Right hindlimb (tissue), 1 donor: Measurements from ENCODE around the gene B3GNT7.
"Not testable (repeated sequence)": the region's sequence is repeated elsewhere in the genome, so short reads cannot be mapped to it uniquely, and the experiment has no call there.

Experiments
- DNase-seq: peaks from one replicate; pipeline ENCODE4 v3.0.0-alpha.2; 2018

The B3GNT7 gene

DNA sequence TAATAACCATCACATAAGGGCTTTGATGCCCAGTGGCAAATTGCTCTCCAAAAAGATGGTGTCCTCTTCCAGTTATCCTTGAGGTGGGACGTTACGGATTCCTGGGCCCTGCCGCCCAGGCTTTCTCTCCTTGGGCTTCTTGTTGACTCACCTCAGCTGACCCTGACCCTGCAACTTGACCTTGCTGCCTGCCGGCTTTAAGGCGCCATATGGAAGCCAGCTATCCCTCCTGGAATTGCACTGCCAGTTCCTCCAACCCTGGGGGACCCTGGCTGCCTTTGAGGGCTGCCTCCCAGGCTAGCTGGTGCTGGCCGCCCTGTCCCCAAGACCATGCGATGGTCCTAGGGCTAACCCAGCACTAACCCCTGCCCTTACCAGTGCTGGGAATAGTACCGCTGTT lies 28.3 kb upstream of the B3GNT7 start:
- no peak for DNase-seq

DNA sequence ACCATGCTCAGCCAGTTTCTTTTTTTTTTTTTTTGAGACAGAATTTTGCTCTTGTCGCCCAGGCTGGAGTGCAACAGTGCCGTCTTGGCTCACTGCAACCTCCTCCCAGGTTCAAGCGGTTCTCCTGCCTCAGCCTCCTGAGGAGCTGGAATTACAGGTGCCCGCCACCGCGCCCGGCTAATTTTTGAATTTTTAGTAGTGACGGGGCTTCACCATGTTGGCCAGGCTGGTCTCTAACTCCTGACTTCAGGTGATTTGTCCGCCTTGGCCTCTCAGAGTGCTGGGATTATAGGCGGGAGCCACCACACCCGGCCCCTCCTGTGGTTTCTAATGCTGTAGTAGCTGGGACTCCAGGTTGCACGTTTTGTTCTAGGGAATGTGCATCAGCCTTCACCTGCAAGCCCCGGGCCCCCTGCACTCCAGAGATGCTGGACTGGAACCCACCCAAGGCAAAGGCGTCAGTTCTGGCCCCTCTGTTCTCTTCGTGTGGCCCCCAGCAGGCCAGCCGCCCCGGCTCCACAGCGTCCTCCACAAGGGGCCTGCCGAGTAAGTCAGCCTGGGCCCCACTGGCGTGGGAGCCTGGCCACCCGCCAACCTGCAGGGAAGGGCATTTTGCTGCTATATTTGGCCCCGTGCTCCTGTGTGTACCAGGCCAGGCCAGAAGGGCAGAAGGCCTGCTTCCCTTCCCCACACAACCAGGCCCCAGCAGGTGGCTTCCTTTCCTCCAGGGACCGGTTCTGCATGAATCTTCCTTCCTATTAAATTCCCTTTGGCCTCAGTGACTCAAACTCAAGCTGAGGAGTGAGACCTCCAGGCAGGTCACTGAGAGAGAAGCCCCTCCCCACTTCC lies 25.7 kb upstream of the B3GNT7 start:
- DNase-seq, result no peak

DNA sequence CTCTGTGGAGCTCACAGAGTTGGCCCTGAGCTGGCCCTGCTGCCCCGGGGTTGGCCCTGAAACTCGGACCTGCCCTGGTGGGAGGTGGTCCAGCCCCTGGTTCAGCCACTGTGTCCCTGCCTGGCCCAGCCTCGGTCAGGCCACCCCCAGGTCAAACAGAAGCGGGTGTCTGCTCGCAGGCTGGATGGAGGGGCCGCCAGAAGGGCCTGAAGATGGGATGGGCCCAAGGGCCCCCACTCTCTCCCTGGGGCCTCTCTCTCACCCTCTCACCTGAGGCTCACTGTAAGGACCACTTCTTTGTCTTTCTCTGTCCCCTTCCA lies 25.1 kb upstream of the B3GNT7 start:
- no peak for DNase-seq

DNA sequence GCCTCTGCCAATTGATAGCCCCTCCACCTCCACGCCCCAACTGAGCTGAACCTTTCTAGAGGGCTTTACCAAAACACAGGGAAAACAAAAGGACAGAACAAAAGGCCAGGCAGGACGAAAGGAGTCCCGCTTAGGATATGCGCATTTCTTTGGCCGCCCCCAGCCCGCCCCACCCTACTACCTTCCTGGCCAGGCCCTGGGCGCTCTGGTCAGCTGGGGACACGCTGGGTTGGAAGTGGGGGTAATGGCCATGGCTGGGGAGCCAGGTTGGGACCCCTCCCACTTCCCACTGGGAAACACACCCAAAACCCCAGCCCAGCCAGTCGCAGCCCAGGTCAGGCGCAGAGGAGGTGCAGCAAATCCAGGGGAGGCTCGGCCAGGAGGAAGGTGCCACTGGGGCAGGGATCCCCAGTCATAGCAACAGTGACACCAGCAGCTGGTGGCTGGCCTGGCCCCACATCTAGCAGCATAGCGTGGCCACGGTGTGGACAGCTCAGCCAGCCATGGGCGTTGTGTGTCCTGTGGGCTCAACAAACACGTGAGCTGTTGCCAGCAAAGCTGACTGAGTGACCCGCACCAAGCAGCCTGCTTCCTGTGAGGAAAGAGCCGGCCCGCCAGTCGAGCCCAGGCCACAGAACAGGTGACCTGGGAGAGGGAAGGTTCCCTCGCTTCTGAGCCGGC lies 24.6 kb upstream of the B3GNT7 start:
- no peak for DNase-seq

DNA sequence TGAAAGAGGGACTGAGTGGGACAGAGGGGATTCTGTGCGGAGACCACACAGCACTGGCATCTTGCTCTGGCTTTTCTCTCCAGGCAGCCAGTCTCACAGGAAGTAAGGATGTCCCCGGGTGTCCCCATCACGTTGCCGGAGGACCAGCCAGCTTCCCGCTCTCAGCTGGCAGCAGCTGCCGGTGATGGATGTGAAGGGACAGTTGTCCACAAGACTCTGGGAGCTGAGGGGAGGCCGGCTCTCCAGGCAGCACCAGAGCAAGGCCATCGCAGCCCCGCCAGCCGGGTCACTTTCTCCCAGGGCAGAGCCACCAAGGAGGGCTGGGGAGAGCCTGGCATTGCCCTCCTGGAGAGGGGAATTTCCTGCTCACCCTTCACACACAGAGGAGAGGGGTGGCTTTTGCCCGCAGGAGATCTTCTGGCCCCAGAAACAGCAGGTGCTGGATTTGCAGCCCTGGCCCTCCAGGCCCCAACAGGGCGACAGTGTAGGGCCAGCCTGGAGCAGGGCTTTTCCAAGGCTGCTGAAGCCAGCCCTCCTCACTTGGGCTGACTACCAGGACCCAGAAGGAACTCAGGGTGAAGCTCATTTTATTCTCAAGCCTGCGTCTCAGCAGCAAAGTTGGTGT lies 24.0 kb upstream of the B3GNT7 start:
- DNase-seq, result no peak

DNA sequence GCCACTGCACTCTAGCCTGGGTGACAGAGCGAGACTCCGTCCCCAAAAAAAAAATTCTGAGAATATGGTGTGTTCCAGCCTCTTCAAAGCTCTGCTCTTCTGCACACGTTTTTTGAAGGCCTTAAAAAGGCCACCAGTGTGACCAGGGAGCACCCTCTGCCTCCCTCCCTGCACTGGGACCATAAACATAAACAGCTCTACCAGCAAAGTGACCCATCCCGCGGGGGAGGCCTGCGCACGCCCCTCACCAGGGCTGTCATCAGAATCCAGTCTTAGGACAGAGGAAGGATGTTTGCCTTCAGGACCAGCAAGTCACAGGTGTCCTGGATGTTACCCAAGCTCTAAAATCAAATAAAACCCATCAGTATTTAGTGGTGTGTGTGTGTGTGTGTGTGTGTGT lies 23.2 kb upstream of the B3GNT7 start:
- no peak for DNase-seq

DNA sequence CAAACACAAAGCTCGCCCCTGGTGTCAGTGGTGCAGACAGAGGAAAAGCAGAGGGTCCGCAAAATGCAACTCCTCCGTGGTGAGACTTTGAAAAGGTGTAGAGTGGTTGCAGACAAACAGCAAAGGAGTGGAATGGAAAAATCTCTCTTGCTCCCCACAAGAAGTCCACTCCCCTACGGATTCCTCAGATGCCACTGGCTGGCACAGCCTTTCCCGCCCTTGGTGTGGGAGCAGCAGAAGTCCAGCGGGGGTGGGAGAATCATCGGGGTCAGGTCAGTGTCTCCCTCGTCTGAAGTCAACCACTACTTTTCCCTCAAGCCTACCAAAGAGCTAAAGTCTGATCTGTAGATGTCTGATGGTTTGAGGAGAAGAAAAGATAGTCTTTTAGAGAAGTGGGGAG lies 22.3 kb upstream of the B3GNT7 start:
- DNase-seq, result no peak

DNA sequence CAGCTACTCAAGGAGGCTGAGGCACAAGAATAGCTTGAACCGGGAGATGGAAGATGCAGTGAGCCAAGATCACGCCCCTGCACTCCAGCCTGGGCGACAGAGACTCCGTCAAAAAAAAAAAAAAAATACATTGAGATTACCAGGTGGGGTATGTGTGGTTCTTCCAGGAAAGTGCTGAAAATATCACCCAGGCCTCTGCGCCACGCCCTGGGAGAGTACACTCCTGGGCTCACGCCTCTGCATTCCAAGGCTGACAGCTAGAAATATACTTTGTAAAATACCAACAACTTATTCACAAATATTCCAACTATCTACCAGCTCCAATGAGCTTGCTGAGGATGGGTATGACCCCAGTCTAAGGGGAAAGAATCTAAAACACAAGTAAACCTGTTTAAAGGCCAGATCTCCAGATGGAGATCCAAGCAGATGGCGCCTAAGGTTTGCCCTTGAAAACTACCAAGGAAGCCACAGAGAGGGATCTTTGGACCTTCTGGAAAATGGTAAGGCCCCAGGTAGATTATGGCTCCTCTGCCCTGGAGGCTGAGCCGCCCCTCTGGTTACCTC lies 21.6 kb upstream of the B3GNT7 start:
- no peak for DNase-seq

DNA sequence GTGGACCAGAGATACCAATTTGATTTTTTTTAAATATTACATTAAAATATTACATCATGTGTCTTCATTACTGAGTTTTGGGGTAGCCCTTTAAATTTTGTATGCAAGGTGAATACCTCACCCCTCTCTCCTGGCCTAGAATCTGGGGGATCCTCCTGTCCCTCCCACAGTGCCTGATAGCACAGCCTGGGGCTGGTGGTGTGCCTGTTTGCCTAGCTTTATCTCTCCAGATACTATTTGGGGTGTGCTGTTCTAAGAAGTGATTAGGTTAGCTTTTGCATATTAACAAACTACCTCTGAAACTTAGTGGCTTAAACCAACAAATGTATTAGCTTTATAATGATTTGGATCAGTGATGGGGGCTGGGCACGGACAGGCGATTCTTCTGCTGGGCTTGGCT lies 20.7 kb upstream of the B3GNT7 start:
- no peak for DNase-seq

DNA sequence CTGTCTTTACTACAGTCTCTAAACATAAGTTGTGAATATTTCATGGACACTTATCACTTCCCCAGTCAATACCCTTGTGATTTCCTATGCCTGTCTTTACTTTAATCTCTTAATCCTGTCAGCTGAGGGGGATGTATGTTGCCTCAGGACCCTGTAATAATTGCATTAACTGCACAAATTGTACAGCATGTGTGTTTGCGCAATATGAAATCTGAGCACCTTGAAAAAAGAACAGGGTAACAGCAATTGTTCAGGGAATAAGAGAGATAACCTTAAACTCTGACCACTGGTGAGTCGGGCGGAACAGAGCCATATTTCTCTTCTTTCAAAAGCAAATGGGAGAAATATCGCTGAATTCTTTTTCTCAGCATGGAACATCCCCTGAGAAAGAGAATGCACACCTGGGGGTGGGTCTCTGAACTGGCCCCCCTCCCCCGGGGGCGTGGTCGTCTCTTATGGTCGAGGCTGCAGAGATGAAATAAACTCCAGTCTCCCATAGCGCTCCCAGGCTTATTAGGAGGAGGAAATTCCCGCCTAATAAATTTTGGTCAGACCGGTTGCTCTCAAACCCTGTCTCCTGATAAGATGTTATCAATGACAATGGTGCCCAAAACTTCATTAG lies 19.4 kb upstream of the B3GNT7 start:
- not testable (repeated sequence) for DNase-seq

DNA sequence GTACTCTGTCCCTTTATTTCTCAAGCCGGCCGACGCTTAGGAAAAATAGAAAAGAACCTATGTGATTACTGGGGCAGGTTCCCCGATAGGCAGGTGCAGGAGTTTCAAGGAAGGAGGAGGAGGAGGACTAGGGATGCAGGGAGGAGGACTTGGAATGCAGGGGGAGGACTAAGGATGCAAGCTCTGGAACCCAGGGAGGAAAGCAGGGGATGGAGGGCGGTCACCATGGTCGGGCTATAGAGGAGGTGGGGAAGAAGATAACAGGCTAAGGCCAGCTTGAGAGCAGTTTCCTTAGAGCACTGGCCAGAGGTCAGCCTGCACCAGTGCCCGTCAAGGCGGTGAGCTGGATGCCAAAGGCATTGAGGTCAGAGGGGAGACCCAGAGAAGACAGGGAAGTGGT lies 18.7 kb upstream of the B3GNT7 start:
- DNase-seq, result no peak

DNA sequence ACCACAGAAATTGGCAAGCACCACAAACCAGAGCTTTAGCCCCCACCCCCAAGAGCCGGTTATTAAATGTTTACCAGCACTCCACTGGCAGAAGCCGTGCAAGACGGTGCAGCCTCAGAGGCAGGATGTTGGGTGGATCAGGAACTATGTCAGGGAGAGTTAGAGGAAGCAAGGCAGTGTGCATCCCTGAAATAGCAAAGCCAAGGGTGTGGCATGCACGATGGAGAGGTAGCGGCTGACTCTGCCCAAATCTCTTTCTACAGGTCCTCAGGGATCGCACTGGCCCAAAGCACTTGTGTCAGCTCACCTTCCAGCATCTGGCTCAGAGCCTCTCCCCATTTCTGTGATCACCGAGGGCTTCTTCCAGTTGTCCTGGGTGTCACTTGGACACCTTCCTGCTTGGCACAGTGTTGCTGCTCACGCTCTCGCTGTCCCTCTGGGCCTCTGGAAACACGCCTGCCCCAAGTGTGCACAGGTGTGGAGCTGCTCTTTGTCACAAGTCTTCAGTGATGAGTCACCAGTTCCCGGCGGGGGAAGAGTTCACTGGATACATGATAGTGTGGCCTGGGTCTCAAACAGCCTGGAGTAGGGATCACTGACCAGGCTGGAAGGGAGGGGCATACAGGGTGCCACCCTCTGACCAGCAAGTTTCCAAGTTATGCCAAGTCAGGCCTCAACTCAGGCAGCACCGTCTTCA lies 17.3 kb upstream of the B3GNT7 start:
- DNase-seq, result no peak

DNA sequence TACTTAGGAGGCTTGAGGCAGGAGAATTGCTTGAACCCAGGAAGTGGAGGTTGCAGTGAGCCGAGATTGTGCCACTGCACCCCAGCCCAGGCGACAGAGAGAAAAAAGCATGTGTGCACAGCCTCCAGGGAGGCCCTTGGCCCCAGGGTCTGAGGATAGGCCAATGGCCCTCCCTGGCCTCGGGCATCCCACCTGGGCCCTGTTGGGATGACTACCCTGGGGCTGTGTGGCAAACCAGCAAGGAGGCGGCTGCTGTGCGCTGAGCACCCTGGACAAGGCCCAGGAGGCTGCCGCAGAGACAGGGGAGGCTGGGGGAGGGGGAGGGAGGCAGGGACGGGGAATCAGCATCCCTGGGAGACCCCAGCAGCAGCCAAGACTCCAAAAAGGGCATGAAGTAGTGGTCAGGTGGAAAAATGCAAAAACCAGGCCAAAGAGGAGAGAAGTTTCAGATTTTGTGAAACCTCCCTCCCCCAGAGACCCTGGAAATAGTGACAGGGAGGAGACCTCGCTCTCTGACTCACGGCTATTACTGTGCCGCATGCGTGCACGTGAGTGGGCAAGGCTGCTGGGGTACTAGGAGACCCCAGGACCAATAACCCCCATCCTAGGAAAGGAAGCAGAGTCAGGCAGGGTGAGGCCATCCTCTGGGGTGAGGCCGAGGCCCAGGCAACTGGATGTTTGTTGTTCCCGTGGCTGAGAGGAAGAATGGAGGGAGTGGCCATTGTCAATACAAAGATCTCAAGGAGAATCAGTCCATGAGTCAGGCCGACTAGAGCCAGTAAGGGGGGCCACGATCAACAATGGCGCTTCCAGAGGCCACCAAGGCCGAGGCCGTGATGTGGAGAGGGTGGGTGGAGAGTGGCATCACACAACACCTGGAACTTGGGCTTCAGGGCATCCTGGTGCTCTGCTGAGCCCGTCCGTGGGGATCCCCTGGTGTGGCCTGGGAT lies 16.0 kb upstream of the B3GNT7 start:
- DNase-seq, result no peak

DNA sequence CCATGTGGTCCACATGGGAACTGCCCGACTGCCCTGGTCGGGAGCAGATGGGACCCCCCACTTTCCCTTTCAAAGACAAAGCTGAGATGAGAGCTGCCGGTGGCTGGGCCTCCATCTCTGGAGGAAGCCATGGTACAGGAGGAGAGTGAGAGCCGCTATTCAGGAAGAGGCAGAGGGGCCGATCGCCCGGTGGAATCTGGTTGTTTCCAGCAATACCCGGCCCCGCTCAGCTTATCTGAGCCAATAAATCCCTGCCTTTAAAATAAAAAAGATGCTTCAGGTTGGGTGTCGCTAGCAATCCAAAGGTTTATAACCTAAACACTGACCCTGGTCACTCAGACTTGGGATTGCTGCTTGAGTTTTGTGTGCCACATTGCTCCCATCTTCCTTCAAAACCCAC lies 15.2 kb upstream of the B3GNT7 start:
- no peak for DNase-seq

DNA sequence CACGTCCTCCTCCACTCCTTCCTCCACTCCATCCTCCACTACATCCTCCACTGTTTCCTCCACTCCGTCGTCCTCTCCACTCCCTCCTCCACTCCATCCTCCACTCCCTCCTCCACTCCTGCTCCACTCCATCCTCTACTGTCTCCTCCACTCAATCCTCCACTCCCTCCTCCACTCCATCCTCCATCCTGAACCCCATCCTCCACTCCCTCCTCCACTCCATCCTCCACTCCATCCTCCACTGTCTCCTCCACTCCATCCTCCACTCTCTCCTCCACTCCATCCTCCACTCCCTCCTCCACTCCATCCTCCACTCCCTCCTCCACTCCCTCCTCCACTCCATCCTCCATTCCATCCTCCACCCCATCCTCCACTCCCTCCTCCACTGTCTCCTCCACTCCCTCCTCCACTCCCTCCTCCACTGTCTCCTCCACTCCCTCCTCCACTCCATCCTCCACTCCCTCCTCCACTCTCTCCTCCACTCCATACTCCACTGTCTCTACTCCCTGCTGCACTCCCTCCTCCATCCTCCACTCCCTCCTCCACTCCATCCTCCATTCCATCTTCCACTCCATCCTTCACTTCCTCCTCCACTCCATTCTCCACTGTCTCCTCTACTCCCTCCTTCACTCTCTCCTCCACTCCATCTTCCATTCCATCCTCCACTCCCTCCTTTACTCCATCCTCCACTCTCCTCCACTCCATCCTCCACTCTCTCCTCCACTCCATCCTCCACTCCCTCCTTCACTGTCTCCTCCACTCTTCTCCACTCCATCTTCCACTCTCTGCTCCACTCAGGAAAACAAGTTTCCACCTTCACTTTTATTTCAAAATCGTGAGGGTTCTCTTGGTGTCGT lies 14.3 kb upstream of the B3GNT7 start:
- no peak for DNase-seq

DNA sequence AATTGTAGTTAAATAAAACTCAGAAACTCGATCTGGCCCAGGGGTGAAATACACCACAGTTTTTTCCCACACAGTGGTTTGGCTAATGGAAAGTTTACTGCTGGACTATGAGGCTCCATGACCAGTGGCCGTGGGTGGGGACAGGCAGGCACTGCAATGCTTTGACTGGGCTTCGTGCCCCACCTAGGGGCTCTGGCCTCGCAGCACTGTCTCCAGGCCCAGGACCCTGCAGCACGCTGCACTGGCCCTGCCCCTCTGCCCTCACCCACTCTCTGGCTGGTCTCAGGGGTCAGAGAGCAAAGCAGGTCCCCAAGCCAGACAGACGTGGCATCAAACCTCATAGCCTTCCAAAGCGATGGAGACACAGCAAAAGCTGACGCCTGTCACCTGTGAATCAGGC lies 13.4 kb upstream of the B3GNT7 start:
- no peak for DNase-seq

DNA sequence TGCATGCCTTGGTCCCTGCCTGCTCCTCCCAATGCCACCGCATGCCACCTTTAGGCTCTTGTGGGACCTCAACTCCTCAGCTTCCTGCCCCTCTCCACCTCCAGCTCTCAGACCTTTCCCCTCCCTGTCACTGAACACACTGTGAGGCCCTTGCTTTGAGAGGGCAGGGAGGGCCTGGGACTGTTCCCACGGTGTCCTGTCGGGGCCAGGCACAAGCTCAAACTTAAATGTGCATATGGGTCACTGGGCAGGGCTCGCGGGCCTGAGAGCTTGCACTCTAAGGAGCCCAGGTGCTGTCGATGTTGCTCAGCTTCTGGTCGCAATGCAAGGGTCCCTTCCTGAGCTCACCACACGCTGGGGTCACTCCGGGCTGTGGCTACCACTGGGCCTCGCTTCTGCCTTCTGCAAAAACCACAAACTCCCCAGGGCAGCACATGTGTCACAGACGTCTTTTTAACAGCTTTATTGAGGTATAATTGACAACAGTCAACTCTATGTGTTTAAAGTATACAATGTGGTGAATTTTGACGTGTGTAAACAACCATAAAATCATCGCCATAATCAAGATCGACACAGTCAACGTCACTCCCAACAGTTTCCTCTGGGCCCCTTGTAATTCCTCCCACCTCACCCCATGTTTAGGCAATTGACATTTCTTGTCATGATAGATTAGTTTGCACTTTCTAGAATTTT lies 11.9 kb upstream of the B3GNT7 start:
- no peak for DNase-seq

DNA sequence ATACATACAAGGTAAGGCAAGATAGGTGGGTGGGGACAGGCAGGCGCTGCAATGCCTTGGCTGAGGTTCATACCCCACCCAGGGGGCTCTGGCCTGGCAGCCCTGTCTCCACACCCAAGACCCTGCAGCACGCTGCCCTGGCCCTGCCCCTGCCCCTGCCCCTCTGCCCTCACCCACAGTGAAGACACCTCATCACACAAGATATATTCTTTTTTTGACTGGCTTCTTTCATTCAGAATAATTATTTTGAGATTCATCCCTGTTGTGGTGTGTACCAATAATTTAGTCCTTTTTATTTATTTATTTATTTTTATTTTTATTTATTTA lies 11.4 kb upstream of the B3GNT7 start:
- DNase-seq, result no peak

DNA sequence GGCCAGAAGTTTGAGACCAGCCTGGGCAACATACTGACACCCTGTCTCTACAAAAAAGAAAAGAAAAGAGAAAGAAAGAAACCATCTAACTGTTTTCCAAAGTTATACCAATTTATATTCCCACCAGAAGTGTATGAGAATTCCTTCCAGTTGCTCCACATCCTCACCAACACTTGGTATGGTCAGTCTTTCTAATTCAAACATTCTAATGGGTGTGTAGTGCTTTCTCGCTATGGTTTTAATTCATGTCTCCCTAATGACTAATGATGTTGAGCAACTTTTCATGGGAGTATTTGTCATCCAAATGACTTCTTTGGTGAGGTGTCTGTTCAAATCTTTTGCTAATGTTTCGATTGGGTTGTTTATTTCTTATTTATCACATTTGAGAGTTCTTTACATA lies 10.5 kb upstream of the B3GNT7 start:
- DNase-seq, result no peak

DNA sequence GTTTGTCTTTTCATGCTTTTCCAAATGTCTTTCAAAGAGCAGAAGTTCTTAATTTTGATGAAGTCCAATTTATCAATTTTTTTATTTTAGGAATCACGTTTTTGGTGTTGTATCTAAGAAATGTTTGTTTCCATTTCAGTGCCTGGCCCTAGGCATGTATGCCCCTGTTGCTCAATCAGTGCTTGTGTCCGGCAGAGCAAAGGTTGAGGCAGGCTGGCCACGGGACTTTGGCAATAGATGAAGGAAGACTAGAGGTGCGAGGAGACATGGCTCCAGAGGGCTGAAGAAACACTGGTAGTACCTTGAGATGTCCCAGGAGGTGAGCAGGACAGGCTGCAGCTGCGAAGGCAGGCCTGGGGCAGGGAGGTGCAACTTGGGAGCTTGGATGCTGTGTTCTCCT lies 10.1 kb upstream of the B3GNT7 start:
- no peak for DNase-seq
